DMS153 treated with DMSO at 0.1 percent for 48 hours (cell line): ENCODE results near the gene SCAPER.

ENCODE experiments used
- DNase-seq: peaks from one replicate; lab custom pipeline; 2025; ENCODE audit not compliant: unreplicated experiment; lab: John Stamatoyannopoulos, UW

SCAPER gene, protein sequence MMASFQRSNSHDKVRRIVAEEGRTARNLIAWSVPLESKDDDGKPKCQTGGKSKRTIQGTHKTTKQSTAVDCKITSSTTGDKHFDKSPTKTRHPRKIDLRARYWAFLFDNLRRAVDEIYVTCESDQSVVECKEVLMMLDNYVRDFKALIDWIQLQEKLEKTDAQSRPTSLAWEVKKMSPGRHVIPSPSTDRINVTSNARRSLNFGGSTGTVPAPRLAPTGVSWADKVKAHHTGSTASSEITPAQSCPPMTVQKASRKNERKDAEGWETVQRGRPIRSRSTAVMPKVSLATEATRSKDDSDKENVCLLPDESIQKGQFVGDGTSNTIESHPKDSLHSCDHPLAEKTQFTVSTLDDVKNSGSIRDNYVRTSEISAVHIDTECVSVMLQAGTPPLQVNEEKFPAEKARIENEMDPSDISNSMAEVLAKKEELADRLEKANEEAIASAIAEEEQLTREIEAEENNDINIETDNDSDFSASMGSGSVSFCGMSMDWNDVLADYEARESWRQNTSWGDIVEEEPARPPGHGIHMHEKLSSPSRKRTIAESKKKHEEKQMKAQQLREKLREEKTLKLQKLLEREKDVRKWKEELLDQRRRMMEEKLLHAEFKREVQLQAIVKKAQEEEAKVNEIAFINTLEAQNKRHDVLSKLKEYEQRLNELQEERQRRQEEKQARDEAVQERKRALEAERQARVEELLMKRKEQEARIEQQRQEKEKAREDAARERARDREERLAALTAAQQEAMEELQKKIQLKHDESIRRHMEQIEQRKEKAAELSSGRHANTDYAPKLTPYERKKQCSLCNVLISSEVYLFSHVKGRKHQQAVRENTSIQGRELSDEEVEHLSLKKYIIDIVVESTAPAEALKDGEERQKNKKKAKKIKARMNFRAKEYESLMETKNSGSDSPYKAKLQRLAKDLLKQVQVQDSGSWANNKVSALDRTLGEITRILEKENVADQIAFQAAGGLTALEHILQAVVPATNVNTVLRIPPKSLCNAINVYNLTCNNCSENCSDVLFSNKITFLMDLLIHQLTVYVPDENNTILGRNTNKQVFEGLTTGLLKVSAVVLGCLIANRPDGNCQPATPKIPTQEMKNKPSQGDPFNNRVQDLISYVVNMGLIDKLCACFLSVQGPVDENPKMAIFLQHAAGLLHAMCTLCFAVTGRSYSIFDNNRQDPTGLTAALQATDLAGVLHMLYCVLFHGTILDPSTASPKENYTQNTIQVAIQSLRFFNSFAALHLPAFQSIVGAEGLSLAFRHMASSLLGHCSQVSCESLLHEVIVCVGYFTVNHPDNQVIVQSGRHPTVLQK (N-terminal part only)

DNA sequence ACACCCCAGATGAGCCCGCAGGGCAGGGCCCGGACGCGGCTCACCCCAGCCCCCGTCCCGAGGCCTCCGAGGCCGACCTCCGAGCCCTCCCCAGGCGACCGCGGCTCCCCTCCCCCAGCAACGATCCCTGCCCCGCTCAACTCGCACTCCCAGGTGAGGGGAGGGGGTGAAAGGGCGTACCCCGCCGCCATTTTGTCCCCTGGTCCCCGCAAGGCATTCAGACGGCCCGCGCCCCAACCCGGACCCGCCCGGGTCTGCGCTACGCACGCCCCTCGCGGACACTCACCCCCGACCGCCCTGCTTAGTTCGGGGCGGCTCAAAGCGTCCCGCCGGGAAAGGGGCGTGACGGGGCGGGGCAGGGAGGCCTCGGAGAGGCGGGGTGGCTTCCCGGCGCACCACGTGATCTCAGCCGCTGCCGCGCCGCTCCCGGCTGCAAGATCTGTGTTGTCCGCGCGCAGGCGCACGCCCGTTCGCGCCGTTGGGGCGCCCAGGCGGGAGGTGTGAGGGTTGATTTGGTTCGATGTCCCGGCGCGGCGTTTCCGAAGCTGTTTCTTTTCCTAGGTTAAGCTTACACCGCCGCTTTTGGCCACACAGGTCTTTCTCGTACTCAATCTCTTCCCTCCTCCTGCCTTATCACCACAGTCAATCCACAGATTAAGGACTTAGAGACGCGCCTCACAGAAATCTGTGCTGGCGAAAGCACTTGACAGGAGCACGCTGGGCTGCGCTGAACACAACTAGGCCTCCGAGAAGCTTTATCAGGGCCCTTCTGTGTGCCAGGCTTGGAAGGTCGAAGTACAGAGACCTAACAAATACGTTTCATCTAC is at the start of gene SCAPER:
SCAPER (minus strand) TSS at position 328 of the 827 bp plus-strand sequence. CDS start 21,523 bp downstream, outside the sequence.
- DNase-seq, result peak; percentile 47

DNA sequence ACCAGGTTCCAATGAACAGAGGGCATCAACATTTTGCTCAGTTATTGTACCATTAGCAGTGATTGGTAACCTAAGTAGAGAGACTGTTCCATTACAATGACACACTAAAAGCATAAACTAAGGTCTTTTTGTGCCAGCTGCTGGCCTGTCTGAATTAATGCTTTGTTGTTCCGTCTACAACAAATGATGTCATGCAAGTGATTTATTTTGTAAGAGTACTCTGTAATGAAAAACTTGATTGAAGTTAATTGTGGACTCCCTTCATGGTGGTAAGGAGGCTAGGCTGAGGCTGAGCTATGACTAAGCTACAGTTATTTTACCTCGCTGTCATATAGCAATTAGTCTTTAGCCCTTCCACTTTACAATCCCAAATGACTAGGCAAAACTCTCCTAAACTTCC is 49.6 kb upstream of the SCAPER start:
- no peak for DNase-seq

DNA sequence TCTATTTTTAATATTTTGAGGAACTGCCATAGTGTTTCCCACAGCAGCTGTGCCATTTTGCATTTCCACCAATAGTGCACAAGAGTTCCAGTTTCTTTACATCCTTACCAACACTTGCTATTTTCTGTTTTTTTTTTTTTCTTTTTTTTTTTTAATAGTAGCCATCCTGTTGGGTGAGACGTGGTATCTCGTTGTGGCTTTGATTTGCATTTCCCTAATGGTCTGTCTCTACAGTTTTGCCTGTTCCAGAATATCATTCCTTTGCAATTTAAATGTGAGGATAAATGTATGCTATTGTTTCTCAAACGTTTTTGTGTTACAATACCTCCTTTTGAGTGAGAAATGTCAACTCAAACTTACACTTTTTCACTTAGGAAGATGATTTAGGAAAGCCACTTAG is 48.8 kb upstream of the SCAPER start:
- DNase-seq, result no peak

DNA sequence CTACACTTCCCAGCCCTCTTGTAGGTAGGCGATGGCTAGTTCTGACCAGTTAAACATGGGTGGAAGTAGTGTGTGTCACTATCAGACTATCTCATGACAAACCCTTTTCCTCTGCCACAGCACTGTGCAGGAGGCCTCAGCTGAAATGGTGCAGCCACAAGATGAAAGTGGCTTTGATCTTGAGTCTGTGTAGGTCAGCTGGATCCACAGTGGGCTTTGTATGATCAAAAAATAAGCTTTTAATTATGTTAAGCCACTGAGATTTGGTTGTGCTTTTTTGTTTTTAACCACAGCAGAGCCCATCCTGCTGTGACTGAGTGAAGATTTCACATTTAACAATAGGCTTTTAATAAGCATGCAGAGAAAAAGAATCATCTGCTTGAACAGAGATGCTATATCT is 46.1 kb upstream of the SCAPER start:
- DNase-seq, result no peak

DNA sequence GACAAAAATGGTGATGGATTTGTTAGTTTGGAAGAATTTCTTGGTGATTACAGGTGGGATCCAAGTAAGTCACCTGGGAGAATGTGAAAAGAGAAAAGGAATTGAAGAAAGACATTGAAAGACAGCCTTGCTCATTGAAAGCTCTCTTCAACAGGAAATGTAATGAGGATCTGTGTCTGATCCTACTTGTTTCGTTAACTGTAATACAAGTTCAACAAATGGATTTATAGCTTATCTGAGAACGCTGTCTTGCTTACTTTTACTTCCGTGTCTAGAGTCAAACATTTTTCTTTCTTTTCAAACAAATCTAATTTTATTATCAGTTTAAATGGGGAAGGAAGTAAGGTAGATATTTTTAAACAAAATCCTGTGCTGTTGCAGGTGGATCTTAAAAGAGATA is 42.3 kb upstream of the SCAPER start:
- no peak for DNase-seq

DNA sequence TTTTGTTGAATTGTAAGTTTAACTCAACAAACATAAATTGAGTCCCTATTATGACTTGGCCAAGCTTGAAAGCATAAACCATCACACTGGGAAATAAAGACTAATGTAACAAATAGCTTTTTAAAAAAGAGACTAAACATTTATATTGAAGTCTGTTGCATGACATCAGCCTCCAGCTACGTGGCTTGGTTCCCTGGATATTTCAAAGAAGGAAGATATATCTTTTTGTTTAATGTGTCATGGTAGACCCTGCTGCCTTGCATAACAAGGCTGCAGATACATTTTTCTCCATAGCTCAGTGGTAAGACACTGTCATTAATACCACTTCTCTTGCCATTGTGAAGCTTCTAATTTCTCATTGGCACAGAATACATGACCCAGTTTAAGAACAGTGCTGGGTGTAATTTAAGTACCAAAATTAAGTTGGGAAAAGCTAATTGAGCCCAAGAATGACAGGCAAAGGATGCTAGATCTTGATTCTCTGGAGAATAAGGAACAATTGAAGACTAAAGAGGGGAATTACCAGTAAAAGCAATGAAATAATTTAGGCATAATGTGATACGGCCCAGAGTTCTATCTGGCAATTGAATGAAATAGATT is 40.5 kb upstream of the SCAPER start:
- no peak for DNase-seq

DNA sequence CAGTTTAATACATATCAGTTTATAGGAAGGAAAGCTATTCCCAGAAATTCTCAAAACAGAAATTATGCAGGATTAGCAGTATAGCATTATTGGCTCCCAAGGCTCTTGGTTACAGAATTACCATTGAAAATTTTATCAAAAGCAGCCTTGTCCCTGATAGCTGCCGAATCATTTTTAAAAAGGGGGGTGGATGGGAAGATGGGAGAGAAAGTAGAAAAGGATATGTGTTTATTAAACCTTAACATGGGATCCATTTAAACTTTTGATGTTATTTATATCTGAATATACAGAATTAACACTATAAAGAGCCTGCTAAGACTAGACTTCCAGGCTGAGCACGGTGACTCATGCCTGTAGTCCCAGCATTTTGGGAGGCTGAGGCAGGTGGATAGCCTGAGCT is 37.2 kb upstream of the SCAPER start:
- no peak for DNase-seq

DNA sequence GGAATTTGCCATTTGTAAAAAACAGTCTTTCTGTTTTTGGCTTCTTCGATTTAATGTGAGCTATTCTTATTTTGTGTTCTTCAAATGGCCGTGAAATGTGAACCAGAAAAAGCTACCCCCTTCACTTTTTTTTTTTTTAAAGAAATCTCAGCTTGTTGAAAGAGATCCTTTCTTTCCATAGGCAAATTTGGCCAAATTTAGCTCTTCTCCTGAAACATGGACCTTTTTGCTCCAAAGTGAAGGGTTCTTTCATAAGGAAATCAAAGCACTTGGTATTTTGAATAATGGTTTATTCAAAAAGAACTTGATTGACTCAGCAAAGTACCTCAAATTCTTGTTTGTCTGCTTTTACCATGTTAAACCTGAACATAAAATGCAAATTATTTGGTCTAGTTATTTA is 36.5 kb upstream of the SCAPER start:
- DNase-seq, result no peak

DNA sequence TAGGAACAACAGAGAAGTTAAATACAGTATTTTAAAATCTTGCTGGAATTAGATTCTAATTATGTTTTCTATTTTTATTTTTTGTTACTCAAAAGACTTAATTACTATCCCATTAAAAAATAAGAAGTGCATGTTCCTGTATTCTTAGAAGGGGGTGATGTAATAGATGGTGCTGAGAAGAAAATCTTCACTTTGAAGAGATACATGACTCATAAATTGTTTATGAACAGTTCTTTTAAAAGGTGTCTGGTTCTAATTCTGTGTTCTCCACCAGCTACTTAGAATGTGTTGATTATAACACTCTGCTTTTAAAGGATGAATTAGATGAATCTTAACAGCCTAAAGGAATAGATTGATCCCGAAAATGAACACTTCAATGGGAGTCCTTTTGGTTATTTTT is 34.6 kb upstream of the SCAPER start:
- no peak for DNase-seq

DNA sequence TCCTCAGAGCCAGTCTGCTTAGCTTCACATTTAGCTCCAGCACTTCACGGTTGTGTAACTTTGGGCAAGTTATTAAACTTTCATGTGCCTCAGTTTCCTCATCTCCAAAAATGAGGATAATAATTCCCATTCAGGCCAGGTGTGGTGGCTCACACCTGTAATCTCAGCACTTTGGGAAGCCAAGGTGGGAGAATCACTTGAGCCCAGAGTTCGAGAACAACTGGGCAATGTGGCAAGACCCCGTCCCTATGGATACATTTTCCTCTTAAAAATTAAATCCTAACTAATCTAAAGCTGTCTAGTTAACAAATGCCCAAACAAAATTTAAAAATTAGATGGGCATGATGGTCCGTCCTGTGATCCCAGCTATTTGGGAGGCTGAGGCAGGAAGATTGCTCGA is 33.6 kb upstream of the SCAPER start:
- DNase-seq, result no peak

DNA sequence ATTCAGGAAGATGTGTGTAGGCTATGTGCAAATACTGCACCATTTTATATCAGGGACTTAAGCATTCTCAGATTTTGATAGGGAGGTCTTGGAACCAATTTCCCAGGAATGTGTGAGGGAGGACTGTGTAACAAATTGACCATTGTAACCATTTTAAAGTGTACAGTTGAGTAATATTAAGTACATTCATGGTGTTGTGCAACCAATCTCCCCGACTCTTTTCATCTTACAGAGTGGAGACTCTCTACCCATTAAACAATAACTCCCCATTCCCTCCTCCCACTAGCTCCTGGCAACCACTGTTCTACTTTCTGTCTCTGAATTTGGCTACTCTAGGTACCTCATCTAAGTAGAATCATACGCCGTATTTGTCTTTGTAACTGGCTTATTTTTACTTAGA is 31.5 kb upstream of the SCAPER start:
- DNase-seq, result no peak

DNA sequence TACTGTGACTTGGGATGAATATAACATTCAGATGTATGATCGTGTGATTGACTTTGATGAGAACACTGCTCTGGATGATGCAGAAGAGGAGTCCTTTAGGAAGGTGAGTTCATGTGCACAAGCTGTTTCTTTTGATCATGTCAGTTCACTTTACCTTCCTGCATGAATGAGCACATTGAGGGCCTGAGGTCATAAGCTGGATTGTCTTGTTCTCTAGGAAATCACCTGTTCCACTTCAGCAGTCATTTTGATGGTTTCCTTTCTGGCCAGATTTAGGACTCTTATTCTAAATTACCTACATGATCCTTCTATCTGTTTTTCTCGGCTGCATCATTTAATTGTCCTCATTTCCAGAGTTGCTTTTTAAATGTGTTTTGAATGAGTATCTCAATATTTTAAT is 30.5 kb upstream of the SCAPER start:
- DNase-seq, result no peak

DNA sequence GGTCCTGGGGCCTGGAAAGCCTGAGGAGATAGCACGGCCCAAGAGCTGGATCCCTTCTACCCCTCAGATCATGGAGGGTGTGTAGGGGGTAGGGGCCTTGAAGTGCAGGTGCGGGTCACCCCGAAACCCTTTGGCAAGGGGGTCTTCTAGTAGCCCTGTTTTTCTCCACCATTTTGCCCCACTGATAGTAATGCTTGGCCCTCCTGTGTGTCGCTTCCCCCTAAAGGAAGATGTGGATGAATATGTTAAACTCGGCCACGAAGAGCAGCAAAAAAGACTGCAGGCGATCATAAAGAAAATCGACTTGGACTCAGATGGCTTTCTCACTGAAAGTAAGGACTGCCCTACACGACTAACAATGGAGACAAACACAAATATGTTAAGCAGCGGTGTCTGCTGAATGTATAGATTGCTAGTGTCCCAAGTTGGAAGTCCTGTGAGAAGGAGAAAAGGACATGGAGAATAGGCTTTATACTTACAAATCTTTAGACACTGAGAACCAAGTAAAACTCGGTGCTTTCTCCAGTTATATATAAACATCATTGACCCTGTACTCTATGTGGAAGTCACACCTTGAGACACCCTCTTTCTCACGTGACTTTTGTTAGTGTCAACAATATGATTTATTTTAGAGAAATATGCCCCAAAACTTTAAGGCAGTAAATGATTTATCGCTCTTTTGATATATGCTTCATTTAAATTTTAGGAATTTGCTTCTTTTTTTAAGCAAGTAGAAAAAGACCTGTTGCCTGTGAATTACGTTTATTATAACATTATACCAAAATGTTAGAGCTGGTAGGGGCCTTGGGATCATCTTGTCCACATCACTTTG is 27.2 kb upstream of the SCAPER start:
- DNase-seq, result no peak

DNA sequence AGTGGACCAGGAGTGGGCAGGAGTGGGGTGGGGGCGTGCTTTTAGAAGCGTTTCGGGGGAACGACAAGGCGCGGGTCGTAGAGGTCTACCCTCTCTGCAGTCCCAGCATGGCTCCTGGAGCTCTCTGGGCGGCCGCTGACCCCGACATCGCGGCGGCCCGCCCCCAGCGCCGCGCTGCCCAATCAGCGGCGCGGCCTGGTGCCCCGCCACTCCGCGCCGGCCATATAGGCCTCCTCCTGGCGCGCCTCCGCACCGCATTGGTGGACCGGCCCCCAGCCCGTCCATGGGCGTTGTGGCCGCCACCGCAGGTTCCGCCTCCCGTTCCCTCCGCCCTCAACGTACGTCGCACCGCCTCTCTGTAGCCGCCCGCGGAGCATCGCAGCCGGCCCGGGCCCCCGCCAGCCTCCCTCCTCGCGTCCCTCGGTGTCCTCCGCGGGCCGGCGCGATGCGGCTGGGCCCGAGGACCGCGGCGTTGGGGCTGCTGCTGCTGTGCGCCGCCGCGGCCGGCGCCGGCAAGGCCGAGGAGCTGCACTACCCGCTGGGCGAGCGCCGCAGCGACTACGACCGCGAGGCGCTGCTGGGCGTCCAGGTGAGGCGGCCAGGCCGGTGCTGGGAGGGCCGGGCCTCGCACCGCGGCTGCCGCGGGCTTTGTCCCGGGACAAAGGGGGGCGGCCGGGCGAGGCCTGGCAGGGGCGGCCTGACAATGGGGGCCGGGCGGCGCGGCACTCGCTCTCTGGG is 26.4 kb upstream of the SCAPER start, which contains the start of gene RCN2:
RCN2 (plus strand) TSS at position 353 of the 738 bp plus-strand sequence; CDS start at position 446, 93 bp downstream.
- peak; percentile 54 for DNase-seq

DNA sequence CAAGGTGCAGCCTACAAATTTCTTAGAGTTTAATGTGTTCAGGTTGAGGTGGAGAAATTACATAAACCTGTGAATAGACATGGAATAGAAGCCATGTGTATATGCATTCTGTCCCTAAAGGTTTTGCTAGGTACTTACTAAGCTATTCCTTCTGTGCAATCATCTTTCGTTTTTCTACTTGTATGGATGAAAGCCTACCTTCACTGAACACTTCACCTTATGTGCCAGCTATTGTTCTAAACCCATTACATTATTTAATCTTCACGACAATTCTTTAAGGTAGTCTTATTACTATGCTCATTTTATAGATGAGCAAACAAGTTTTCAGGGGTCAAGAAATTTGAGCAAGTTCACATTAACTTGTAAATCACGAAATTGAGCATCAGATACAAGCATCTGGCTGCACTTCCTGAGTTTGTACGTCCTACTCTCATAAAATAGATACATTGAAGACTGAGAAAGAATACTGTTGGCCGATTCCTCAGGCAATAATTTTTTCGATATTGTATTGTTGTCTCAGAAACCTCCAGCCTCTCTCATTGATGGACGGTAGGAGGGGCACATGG is 25.8 kb upstream of the SCAPER start:
- no peak for DNase-seq

DNA sequence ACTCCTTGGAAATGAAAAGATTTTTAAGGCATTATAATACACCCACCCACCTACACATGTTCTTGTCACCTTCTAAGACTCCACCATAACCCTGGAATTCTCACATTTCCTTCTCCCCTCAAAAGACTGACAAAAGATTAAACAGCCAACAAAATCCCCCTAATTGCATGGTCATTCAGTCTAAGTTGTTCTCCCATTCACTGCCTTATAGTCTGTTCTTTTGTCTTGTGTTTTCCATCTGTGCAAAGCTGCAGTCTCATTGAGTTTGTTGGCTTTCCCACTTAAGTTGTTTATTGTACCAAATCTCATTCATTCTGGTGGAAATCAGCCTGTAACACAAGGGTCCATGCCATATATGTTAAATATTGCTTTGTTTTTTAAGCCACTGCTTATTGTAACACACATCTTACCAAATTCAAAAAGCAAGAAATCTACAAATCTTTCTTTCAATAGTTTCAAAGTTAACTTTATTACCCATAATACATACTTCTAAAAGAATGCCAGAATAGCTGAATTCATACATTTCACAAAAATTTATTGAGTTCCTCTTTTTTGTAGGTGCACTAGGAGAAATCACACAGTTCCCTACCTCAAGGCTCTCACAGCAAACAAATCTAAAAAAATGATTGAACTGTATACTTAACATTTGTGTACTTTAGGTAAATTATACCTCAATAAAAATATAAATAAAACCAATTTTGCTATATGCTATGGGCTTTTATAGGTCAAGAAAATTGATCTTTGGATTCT is 24.0 kb upstream of the SCAPER start:
- no peak for DNase-seq

DNA sequence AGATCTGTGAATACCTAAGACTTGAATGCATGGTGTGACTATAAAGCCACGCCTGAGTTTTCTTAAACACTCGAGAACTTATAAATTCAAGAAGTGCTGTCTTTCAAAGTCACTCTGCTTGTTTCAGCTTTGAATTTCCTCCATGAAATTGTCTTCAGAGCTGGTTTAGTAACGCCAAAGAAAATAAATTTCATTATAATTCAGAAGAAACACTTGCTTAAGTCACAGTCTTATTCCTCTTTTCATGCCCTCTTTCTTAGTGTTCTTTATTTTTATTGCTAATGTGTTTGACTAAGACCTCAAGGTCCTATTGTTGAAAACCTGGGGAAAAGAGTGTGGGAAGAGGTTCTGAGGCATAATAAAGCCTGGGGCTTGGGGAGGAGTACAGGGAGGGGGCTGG is 23.1 kb upstream of the SCAPER start:
- DNase-seq, result no peak
